Stimulated activated CD8-positive, alpha-beta memory T cell treated with anti-CD3 and anti-CD28 coated beads, Interleukin-12 subunit alpha, Interleukin-12 subunit beta, amount 100 ng/mL, for 1 hour (primary cell): ENCODE results near the gene WWP2.
A peak's percentile ranks its signal among the peaks of the same experiment; 100 is the strongest.
"Not testable (repeated sequence)": the region's sequence is repeated elsewhere in the genome, so short reads cannot be mapped to it uniquely, and the experiment has no call there.

ENCODE experiments used
- DNase-seq: peaks from one replicate; pipeline ENCODE4 v3.0.0-alpha.2; 2020; ENCODE audit warnings: low read depth

WWP2 gene

GRCh38 chr16:69761983-69762813 is at the start of gene WWP2:
WWP2 (plus strand) TSS chr16:69762332; CDS start chr16:69787011, 24,679 bp downstream.
- peak; percentile 62 for DNase-seq

GRCh38 chr16:69712914-69713581 is 49.1 kb upstream of the WWP2 start:
- DNase-seq: no peak

- DNase-seq: no peak
Measured at GRCh38 chr16:69717066-69717465, 45.1 kb upstream of the WWP2 start.

GRCh38 chr16:69718111-69718764 is 43.9 kb upstream of the WWP2 start:
- no peak for DNase-seq

DNA sequence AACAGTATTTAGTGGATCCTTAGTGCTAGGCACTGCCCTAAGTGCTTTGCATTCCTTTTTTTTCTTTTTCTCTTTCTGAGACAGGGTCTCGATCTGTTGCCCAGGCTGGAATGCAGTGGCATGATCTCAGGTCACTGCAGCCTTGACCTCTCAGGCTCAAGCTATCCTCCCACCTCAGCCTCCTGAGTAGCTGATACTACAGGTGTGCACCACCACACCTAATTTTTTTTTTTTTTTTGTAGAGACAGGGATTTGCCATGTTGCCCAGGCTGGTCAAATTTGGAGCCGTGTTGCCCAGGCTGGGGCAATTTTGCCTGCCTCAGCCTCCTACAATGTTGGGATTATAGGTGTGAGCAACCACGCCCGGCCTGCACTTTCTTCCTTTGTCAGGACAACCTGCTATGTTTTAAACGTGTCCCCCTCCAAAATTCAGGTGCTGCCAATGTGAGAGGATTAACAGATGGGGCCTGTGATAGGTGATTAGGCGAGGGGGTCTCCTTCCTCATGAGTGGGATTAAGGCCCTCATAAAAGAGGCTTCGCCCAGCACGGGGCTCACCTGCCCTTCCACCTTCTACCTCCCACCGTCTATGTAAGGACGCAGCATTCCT is 41.2 kb upstream of the WWP2 start:
- DNase-seq: no peak

GRCh38 chr16:69721441-69721957 is 40.6 kb upstream of the WWP2 start:
- DNase-seq: no peak

GRCh38 chr16:69724414-69724873 is 37.7 kb upstream of the WWP2 start:
- DNase-seq: no peak

DNA sequence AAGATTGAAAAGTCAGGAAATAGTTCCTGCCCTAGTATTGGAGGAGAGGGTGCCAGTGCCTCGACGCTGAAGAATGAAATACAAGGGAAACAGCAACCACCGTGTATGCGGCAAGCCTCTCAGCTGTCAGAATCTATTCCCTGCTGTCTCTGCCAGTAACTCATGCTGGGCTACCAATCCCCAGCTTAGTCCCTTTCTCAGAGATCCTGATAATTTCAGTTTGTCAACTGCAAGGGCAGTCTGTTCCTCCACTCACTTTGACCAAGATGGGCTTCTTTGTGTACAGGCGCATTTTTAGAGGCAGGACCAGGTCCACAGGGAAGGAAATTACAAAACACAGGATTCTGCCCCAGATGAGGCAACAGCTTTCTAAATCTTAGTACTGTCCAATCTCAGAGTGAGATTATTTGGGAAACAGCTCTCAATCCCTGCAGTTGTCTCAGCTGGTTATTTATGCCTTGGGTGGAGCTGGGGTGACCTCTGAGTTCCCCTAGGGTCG is 37.1 kb upstream of the WWP2 start:
- DNase-seq: no peak

GRCh38 chr16:69725480-69726312 is 36.4 kb upstream of the WWP2 start:
- DNase-seq: no peak

- DNase-seq: peak; percentile 71
Measured at GRCh38 chr16:69726313-69727060, 35.6 kb upstream of the WWP2 start, which contains the start of gene NQO1. NQO1 (minus strand) TSS chr16:69726560; CDS start chr16:69726439, 121 bp downstream.

- DNase-seq: no peak
Measured at GRCh38 chr16:69727916-69728270, 34.2 kb upstream of the WWP2 start.

DNA sequence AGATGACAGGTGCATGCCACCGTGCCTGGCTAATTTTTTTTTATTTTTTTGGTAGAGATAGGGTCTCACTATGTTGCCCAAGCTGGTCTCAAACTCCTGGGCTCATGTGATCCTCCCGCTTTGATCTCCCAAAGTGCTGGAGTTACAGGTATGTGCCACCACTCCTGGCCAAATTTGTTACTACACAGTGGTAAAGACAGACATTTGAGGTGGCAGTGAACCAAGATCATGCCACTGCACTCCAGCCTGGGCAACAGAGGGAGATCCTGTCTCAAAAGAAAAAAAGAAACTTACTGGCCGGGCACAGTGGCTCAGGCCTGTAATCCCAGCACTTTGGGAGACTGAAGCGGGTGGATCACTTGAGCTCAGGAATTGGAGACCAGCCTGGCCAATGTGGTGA is 33.1 kb upstream of the WWP2 start:
- not testable (repeated sequence) for DNase-seq

DNA sequence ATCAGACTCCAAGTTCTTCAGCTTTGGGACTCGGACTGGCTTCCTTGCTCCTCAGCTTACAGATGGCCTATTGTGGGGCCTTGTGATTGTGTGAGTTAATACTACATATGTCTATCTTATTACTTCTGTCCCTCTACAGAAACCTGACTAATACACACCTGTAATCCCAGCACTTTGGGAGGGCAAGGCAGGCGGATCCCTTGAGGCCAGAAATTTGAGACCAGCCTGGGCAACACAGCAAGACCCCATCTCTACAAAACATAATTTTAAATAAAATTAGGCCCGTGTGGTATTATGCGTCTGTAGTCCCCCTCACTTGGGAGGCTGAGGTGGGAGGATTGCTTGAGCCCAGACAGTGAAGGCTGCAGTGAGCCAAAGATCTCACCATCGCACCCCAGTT is 30.9 kb upstream of the WWP2 start:
- not testable (repeated sequence) for DNase-seq

DNA sequence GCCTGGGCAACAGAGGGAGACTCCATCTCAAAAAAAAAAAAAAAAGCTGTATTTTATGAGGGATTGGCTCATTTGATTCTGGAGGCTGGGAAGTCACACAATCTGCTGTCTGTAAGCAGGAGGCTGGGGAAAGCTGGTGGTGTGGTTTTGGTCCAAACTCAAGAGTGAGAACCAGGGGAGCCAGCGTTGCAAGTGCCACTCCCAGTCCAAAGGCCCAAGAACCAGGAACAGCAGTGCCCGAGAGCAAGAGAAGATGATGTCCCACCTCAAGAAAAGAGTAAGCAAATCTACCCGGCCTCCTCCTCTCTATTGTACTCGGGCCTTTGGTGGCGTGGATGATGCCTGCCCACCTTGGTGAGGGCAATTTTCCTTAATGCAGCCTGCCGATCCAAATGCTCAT is 30.0 kb upstream of the WWP2 start:
- DNase-seq: no peak

DNA sequence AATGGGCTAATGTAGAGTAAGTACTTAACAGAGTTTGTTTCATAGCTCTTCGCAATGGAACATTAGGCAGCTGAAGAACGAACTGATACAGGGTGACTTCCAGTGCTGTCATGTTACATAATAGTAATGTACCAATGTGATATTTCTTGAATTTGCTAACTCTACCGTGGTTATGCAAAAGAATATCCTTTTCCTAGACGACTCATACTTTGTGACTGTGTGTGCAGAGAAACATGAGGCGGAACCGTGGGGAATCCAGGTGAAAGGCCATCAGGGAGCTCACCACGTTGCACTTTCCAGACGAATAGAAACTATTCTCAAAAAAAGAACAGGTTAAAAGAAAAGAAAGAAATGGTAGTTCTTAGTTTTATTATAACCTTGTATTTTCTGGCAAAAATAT is 20.6 kb upstream of the WWP2 start:
- no peak for DNase-seq

DNA sequence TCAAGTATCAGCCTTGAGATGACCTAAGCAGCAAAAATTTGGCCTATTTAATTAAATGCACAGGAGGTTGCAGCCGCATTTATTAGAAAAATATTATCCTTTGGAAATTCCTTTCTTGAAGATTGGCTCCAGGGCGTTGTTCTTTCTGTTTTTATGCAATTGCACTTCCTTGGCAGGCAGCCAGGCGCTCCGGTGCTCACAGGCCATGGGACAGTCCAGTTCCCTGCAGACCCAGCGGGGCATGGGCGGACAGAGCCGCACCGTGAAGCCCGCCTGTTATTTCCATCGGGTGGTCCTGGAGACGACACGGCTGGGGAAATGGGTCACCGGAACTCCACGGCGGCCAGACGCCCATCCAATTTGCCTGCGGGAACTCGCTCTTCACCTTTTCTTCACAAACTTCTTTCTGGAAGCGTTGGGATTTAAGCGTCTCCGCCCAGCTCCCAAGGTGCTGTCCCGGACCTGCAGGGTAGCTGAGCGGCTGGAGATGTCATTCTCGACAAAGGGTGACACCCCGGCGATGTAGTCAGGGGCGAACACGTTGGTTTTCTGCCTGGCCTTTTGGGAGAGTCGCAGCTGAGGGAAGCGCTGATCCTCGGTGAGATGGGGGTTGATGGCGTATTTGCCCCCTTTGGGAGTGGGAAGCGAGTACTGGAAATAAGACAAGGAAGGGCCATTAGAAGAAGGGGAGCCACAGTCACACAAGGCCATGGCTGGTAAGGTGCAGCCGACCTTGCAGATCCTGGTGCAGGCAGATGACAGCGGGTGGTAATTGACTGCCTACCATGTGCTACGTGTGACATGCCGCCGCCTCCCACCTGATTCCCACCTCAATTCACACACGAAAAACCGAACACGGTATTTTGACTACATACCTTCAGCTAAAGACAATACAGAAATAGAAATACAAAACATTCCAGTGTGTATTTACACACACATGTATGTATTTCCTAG is 19.9 kb upstream of the WWP2 start:
- DNase-seq: no peak

GRCh38 chr16:69744363-69745231 is 17.5 kb upstream of the WWP2 start:
- no peak for DNase-seq

DNA sequence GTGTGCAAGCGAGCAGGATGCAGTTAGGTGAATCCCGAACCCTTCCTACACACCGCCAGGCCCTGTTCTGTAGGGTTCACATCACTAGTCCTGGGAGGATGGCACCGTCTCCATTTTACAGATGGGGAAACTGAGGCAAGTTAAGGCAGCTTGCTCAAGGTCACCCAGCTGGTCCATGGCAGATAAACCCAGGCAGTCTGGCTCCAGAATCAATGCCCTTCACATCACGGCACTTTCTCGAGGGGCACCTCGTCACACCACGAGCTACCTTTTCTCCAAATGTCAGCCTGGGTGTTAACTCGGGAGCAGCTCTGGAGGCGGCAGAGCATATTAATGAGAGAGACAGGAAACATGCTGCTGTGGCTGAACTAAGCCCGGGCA is 16.9 kb upstream of the WWP2 start:
- no peak for DNase-seq
